Astrocyte of the cerebellum (primary cell): ENCODE data around the gene SETD3.

Experiments
- DNase-seq: peaks from one replicate; pipeline ENCODE4 v3.0.0-alpha.2; 2011; ENCODE audit warnings: low read depth
- H3K4me3 ChIP-seq: 2 replicates; pipeline ENCODE4 v1.5.1; 2011; ENCODE audit warnings: mild to moderate bottlenecking, low read depth, low read length, moderate library complexity
- CTCF ChIP-seq: IDR thresholded peaks from 2 replicates; pipeline ENCODE4 v1.5.1; 2012; ENCODE audit warnings: low read length, low read depth, moderate library complexity, mild to moderate bottlenecking; ENCODE audit errors: missing control alignments
- in situ Hi-C: cut with HindIII; loops from 2 replicates; pipeline ENCODE4 v1.10.0; 2017; ENCODE audit warnings: low sequenced_read_pairs

Gene SETD3

GRCh38 chr14:99508896-99509629, 28.4 kb upstream of the SETD3 start:
- in situ Hi-C loops, result no loop called here
- TF ChIP-seq CTCF, result no peak
- H3K4me3 ChIP-seq, result no peak overlapping the region
- no peak for DNase-seq

GRCh38 chr14:99507860-99508640, 27.4 kb upstream of the SETD3 start:
- DNase-seq, result no peak
- in situ Hi-C loops, result no loop called here

GRCh38 chr14:99506276-99506675, 25.6 kb upstream of the SETD3 start:
- TF ChIP-seq CTCF, result no peak
- in situ Hi-C loops, result no loop called here
- no peak overlapping the region for H3K4me3 ChIP-seq
- no peak for DNase-seq

More at GRCh38 chr14:99507860-99508640, 27.4 kb upstream of the SETD3 start:
- H3K4me3 ChIP-seq, result no peak overlapping the region
- TF ChIP-seq CTCF, result no peak

- in situ Hi-C loops, result no loop called here
- no peak for TF ChIP-seq CTCF
- H3K4me3 ChIP-seq, result no peak overlapping the region
- no peak for DNase-seq
These were observed 24.4 kb upstream of the SETD3 start for GRCh38 chr14:99505089-99505488.

GRCh38 chr14:99503848-99504453, 23.3 kb upstream of the SETD3 start:
- no peak for TF ChIP-seq CTCF
- in situ Hi-C loops, result no loop called here

GRCh38 chr14:99502989-99503421, 22.3 kb upstream of the SETD3 start:
- H3K4me3 ChIP-seq, result no peak overlapping the region
- TF ChIP-seq CTCF, result no peak
- in situ Hi-C loops, result no loop called here
- no peak for DNase-seq

More at GRCh38 chr14:99503848-99504453, 23.3 kb upstream of the SETD3 start:
- no peak overlapping the region for H3K4me3 ChIP-seq
- no peak for DNase-seq
